GM13977 (cell line): ENCODE data around the gene CDK16.

Experiments
- DNase-seq: peaks from one replicate; pipeline ENCODE4 v3.0.0; 2012; ENCODE audit warnings: low spot score
- CTCF ChIP-seq: IDR thresholded peaks from 2 replicates; pipeline ENCODE4 v1.5.1; 2012; ENCODE audit warnings: mild to moderate bottlenecking, control low read depth; ENCODE audit not compliant: insufficient read depth; ENCODE audit errors: extremely low read depth, missing control alignments
- in situ Hi-C: fragments of 300-500 bp; cut with MboI; formaldehyde crosslinking; loops from one replicate; pipeline ENCODE4 v1.12.0; 2022; ENCODE audit warnings: low sequenced_read_pairs, low pct_unique_long_range_greater_than_20kb, mixed read lengths, inconsistent platforms; ENCODE audit not compliant: unreplicated experiment

The CDK16 gene

GRCh38 chrX:47202877-47203276 lies 15.6 kb upstream of the CDK16 start:
- no peak for TF ChIP-seq CTCF
- in situ Hi-C loops = no loop called here
- DNase-seq = no peak

DNA sequence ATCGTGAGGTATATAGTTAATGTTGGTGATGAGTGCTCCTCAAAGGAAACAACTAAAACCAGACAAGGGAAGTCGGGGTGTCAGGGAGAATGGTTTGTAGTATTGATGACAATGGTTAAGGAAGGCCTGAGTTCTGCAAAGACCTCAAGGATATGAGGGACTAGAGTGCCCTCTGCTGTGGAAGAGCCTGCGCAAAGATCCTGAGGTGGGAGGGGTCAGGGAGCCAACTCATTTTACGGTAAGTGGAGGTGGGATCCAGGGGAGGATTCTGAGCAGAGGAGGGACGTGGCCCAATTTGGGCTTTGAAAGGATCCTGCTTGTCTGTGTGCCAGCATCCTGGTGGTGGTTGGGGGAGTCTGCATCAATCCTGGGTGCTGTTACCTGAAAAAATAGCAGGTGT lies 13.5 kb upstream of the CDK16 start:
- no peak for DNase-seq
- TF ChIP-seq CTCF = no peak
- in situ Hi-C loops = no loop called here

GRCh38 chrX:47206316-47206715 lies 12.2 kb upstream of the CDK16 start:
- no peak for TF ChIP-seq CTCF
- in situ Hi-C loops = no loop called here
- DNase-seq = no peak

DNA sequence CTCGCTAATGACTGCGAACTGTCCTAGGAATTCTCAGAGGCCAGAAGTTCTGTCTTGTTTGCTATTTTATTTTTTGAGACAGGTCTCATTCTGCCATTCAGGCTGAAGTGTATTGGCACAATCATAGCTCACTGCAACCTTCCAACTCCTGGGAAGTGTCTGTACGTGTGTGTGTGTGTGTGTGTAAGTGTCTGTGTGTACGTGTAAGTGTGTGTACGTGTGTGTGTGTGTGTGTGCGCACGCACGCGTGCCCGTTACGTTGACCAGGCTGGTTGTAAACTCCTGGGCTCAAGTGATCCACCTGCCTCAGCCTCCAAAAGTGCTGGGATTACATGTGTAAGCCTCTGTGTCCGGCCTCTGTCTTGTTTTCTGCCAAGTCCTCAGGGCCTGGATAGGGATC lies 10.4 kb upstream of the CDK16 start:
- no peak for TF ChIP-seq CTCF
- no peak for DNase-seq
- in situ Hi-C loops = no loop called here

DNA sequence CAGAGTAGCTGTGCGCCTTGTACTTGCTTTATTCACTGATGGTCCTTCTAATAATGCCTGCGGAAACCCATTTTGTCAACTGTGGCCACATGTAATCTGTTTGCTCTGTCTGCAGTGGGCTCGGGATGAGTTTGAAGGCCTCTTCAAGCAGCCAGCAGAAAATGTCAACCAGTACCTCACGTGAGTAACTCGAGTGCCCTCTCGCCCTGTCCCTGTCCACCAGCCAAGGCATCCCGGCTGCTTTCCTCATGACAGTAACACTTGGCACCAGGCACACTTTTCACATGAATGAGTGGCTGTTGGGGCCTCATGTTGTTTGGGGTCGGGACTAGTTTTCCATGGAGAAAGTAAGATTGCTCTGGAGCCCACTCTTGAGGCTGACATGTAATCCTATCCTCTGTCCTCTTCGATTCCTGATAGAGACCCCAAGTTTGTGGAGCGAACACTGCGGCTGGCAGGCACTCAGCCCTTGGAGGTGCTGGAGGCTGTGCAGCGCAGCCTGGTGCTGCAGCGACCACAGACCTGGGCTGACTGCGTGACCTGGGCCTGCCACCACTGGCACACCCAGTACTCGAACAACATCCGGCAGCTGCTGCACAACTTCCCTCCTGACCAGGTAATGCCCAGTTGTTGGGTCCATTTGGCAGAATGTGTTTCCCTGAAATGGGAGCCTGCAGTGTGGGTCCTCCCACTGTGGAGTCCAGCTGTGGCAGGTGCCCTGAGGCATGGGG lies 8.8 kb upstream of the CDK16 start:
- in situ Hi-C loops = no loop called here
- TF ChIP-seq CTCF = no peak

GRCh38 chrX:47210661-47211425 lies 7.6 kb upstream of the CDK16 start:
- DNase-seq = no peak
- no peak for TF ChIP-seq CTCF
- in situ Hi-C loops = no loop called here

More for the DNA sequence above, 8.8 kb upstream of the CDK16 start:
- DNase-seq = no peak
